ENCODE results near the gene RIPOR3. TPM values are rescaled to one million over a fixed set of nuclear protein-coding genes. Genes with fewer than 3 reads are reported as not detected.

Gene RIPOR3, protein sequence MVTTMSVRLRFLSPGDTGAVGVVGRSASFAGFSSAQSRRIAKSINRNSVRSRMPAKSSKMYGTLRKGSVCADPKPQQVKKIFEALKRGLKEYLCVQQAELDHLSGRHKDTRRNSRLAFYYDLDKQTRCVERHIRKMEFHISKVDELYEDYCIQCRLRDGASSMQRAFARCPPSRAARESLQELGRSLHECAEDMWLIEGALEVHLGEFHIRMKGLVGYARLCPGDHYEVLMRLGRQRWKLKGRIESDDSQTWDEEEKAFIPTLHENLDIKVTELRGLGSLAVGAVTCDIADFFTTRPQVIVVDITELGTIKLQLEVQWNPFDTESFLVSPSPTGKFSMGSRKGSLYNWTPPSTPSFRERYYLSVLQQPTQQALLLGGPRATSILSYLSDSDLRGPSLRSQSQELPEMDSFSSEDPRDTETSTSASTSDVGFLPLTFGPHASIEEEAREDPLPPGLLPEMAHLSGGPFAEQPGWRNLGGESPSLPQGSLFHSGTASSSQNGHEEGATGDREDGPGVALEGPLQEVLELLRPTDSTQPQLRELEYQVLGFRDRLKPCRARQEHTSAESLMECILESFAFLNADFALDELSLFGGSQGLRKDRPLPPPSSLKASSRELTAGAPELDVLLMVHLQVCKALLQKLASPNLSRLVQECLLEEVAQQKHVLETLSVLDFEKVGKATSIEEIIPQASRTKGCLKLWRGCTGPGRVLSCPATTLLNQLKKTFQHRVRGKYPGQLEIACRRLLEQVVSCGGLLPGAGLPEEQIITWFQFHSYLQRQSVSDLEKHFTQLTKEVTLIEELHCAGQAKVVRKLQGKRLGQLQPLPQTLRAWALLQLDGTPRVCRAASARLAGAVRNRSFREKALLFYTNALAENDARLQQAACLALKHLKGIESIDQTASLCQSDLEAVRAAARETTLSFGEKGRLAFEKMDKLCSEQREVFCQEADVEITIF
- total RNA-seq, result 2.3 and 13.7 TPM in 2 replicates

DNA sequence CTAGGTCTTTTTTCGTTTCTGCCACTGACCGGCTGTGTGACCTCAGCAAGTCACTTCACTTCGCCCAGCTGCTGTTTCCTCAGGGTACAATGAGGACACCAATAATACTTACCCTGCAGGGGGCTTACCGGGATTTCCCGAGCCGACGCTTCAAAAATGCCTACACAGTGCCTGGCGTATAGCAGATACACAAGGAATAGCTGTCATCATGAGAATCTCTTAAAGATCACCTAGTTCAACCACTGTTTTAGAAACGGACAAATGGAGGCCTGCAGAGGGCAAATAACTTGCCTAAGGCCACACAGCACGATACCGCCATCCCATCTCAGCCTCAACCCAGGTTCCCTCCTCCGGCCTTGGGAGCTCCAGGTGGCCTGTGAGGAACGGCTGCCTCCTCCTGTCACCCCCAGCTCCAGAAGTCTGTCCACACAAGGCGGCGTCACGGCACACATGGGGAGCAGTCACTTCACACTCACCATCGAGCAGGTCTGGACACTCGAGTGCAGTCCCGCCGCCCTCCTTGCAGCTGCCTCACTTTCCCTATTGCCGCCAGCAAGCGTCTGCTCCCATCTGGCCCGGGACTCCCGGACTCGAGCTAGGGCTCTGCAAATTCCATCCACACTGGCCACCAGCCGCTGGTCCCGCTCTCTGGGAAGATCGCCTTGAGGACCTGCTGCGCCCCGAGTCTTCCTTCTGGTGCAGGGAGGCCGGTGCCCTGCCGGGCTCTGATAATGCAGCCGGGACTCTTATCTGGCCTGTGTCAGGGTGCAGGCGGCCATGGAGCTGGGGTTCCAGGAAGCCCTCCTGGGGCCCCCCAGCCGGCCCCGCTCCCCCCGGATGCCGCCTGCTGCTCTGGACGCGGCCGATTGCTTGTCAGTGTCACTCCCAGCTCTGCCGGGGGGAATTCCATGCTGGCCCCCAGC, at the start of gene RIPOR3:
Gene RIPOR3, minus strand, starts transcription at position 893 of the 923 bp plus-strand sequence. Its CDS starts 414 bp downstream, at position 479.

DNA sequence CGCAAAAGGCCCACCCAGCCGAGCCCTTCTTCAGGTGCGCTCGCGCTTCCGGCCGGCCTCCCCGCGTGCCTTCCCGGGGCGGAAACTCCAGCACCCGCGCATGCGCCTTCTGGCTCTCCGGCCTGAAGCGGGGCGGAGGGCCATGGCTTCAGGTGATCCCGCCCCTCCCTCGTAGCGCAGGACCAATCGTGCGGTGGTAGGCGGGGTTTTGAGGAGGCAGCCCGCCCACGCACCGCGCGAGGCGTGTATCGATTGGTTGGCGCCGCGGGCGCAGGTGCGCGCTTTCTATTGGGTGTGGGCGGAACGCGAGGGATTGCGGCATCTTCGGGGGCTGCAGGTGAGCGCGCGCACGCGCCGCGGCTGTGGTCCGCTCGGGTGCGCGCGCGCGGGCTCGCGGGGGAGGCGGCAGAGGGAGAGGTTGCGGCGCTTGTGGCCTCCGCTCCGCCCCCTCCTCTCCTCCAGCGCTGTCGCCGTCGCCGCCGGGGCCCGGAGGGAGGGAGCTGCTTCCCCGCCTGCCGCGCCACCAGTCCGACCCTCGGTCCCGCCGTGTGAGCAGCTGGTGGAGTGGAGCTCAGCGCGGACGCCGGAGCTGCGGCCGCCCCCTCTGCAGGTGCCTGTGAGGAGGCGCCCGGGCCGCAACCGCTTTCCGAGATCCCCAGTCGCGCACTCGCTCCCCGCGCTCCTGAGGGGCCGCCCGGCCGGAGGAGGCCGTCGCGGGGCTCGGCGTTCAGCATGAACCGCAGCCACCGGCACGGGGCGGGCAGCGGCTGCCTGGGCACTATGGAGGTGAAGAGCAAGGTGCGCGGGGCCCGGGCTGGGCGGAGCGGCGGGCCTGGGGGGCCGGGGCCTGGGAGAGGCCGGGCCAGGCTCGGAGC, 40.0 kb upstream of the RIPOR3 start, which contains the start of gene PARD6B:
Gene PARD6B, plus strand, starts transcription at position 526 of the 875 bp plus-strand sequence. Its CDS starts 207 bp downstream, at position 733.

Other genes with a start within 250 kb of the RIPOR3 start
- 31.3 and 45.1 TPM in 2 replicates for gene PTPN1, start 181.2 kb downstream of the RIPOR3 start, total RNA-seq
- 1.0 and 1.9 TPM in 2 replicates for gene PARD6B, start 40.0 kb upstream of the RIPOR3 start, total RNA-seq
- gene BCAS4, start 103.5 kb upstream of the RIPOR3 start, total RNA-seq, result 1.4 and 24.6 TPM in 2 replicates
- 22.6 and 57.0 TPM in 2 replicates for gene ADNP, start 239.9 kb upstream of the RIPOR3 start, total RNA-seq